Activated B cell treated with CpG ODN at 0.5 μM for 24 hours (primary cell): Measurements from ENCODE around the gene NEK10. TPM values are rescaled to one million over a fixed set of nuclear protein-coding genes. Genes with fewer than 3 reads are reported as not detected.

Experiments used
- ATAC-seq: fragments of 200-7000 bp; cut with Tn5 transposase; one replicate; pipeline ENCODE4 v1.10.0; 2021; ENCODE audit warnings: low read depth, mild to moderate bottlenecking, moderate library complexity
- CTCF ChIA-PET: fragments of 350-600 bp; sonication (Branson Sonifier 250); formaldehyde crosslinking; loops from one replicate; lab custom pipeline; 2021; ENCODE audit warnings: antibody characterized with exemption; lab: Charles Lee
- POLR2A ChIA-PET: fragments of 350-600 bp; sonication (Branson Sonifier 250); formaldehyde crosslinking; loops from one replicate; lab custom pipeline; 2021; ENCODE audit warnings: antibody characterized with exemption; lab: Charles Lee
- DNase-seq: peaks from one replicate; pipeline ENCODE4 v3.0.0; 2022
- H3K27ac Mint-ChIP-seq: one replicate; pipeline ENCODE4 v1.8.0; 2020; ENCODE audit warnings: mixed read lengths
- H3K27me3 Mint-ChIP-seq: one replicate; pipeline ENCODE4 v1.8.0; 2021; ENCODE audit warnings: mixed read lengths
- H3K36me3 Mint-ChIP-seq: one replicate; pipeline ENCODE4 v1.8.0; 2021; ENCODE audit warnings: low read depth, mixed read lengths
- H3K4me1 Mint-ChIP-seq: one replicate; pipeline ENCODE4 v1.8.0; 2021; ENCODE audit warnings: mixed read lengths
- H3K4me3 Mint-ChIP-seq: one replicate; pipeline ENCODE4 v1.8.0; 2020; ENCODE audit warnings: mild to moderate bottlenecking, mixed read lengths
- H3K9me3 Mint-ChIP-seq: one replicate; pipeline ENCODE4 v1.8.0; 2020; ENCODE audit warnings: mixed read lengths
- intact Hi-C: fragments of 100-400 bp; cut with micrococcal nuclease; formaldehyde crosslinking; loops from one replicate; pipeline ENCODE4 v1.15.1; 2024
- total RNA-seq: library from RNA; stranded (reverse); gene quantifications from 2 replicates; pipeline ENCODE4 v1.2.3, GENCODE V29; 2022
- TF ChIP-seq, protein P1 (sequence below): fragments of 200-600 bp; IDR thresholded peaks from one replicate; pipeline ENCODE4 v1.8.0; 2022; ENCODE audit warnings: antibody characterized with exemption, mild to moderate bottlenecking

The NEK10 gene
- total RNA-seq, 1 donor from 2014 or later = 0.84 TPM

GRCh38 chr3:27352047-27352446 lies 17.1 kb downstream of the NEK10 start:
- ChIA-PET POLR2A (no interaction called here), CTCF (no interaction called here)
- Mint-ChIP-seq H3K36me3 (no peaks in the 10 kb centered on the region), H3K4me1 (peaks cover 7% of the 10 kb centered on the region), H3K27me3 (no peaks in the 10 kb centered on the region), H3K9me3 (no peaks in the 10 kb centered on the region), H3K4me3 (no peak overlapping the region), H3K27ac (no peak overlapping the region)
- TF ChIP-seq, protein P1, sequence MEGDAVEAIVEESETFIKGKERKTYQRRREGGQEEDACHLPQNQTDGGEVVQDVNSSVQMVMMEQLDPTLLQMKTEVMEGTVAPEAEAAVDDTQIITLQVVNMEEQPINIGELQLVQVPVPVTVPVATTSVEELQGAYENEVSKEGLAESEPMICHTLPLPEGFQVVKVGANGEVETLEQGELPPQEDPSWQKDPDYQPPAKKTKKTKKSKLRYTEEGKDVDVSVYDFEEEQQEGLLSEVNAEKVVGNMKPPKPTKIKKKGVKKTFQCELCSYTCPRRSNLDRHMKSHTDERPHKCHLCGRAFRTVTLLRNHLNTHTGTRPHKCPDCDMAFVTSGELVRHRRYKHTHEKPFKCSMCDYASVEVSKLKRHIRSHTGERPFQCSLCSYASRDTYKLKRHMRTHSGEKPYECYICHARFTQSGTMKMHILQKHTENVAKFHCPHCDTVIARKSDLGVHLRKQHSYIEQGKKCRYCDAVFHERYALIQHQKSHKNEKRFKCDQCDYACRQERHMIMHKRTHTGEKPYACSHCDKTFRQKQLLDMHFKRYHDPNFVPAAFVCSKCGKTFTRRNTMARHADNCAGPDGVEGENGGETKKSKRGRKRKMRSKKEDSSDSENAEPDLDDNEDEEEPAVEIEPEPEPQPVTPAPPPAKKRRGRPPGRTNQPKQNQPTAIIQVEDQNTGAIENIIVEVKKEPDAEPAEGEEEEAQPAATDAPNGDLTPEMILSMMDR = no peak
- ATAC-seq = no peak
- DNase-seq = no peak
- intact Hi-C loops = no loop called here

DNA sequence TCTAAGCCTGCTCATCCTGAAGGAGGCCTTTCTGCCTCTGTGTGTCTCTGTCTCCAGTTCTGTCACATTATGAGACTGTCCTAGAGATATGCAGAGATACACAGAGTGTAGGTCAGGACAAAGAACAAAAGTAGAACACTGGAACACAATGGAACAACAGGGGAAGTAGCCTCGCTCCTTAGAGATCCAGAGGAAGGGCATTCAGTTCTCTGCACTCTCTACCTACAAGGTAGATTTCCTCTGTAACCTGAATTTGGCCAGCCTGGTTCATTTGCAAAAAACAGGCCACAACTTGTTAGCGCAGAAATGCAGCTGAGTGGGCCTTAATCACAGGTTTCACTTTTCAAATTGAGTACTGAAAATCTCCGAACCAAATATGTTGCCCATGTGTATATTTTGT lies 19.4 kb downstream of the NEK10 start:
- no peak overlapping the region for H3K4me3 Mint-ChIP-seq

GRCh38 chr3:27345959-27346865 lies 23.0 kb downstream of the NEK10 start:
- Mint-ChIP-seq H3K4me3 (no peak overlapping the region), H3K27me3 (no peaks in the 10 kb centered on the region), H3K9me3 (no peaks in the 10 kb centered on the region), H3K27ac (no peak overlapping the region), H3K36me3 (no peaks in the 10 kb centered on the region), H3K4me1 (peaks cover 7% of the 10 kb centered on the region)
- TF ChIP-seq, protein P1 = no peak
- ATAC-seq (no peak), DNase-seq (no peak)
- intact Hi-C loops = no loop called here
- CTCF ChIA-PET = interaction anchor here (0.8 kb wide), 1 partner anchor 12 kb away, joined by 3 read pairs; no protein-coding TSS in a partner anchor
- POLR2A ChIA-PET = no interaction called here

More for the DNA sequence above, 19.4 kb downstream of the NEK10 start:
- Mint-ChIP-seq H3K27me3 (no peaks in the 10 kb centered on the region), H3K9me3 (no peaks in the 10 kb centered on the region), H3K36me3 (no peaks in the 10 kb centered on the region), H3K4me1 (peaks cover 7% of the 10 kb centered on the region), H3K27ac (no peak overlapping the region)
- POLR2A ChIA-PET = no interaction called here
- no peak for DNase-seq
- TF ChIP-seq, protein P1 = no peak
- no peak for ATAC-seq
- intact Hi-C loops = no loop called here
- CTCF ChIA-PET = interaction anchor here (1.3 kb wide), 1 partner anchor 8 kb away, joined by 3 read pairs; no protein-coding TSS in a partner anchor

DNA sequence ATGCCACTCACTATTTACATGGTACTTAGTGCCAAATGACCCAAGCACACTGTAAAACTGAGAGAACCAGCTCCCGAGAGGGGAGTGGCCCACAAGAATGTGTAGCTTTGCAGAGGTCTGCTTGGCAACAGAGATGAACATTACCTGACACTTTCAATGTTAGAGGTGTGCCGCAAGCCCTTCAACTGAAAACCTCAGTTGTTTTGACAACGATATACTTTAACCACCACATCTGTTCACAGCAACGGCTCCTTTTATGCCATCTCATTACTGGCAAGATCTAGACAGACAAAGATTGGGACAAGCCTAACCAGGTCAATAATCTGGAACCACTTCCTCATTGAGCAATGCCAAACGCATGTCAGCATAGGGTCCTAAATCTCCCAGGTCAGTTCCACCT lies 23.7 kb downstream of the NEK10 start:
- no peak overlapping the region for H3K4me3 Mint-ChIP-seq
- no peaks in the 10 kb centered on the region for H3K9me3 Mint-ChIP-seq
- ATAC-seq = no peak
- H3K36me3 Mint-ChIP-seq = no peaks in the 10 kb centered on the region
- no peak for DNase-seq
- H3K27ac Mint-ChIP-seq = no peak overlapping the region
- H3K27me3 Mint-ChIP-seq = no peaks in the 10 kb centered on the region
- ChIA-PET CTCF (interaction anchor here (0.8 kb wide), 1 partner anchor 13 kb away, joined by 3 read pairs; no protein-coding TSS in a partner anchor), POLR2A (no interaction called here)
- H3K4me1 Mint-ChIP-seq = peaks cover 9% of the 10 kb centered on the region
- TF ChIP-seq, protein P1 = no peak
- intact Hi-C loops = no loop called here

- no peaks in the 10 kb centered on the region for H3K36me3 Mint-ChIP-seq
- H3K9me3 Mint-ChIP-seq = no peaks in the 10 kb centered on the region
- TF ChIP-seq, protein P1 = no peak
- peaks cover 12% of the 10 kb centered on the region for H3K4me1 Mint-ChIP-seq
- ChIA-PET CTCF (no interaction called here), POLR2A (no interaction called here)
- intact Hi-C loops = no loop called here
- H3K27ac Mint-ChIP-seq = no peak overlapping the region
- DNase-seq = no peak
- ATAC-seq = no peak
- no peaks in the 10 kb centered on the region for H3K27me3 Mint-ChIP-seq
- no peak overlapping the region for H3K4me3 Mint-ChIP-seq
Observed at GRCh38 chr3:27345045-27345444, 24.1 kb downstream of the NEK10 start.
